HEK293 (cell line): ENCODE results near the gene HDAC2.

Source experiments
- CTCF ChIP-seq: fragments of 450-650 bp; formaldehyde crosslinking; IDR thresholded peaks from 2 replicates; pipeline ENCODE4 v1.5.1; 2016; ENCODE audit warnings: missing biosample characterization, missing genetic modification characterization
- HOXD13 ChIP-seq: sonication (generic); formaldehyde crosslinking; IDR thresholded peaks from 2 replicates; pipeline ENCODE4 v1.8.0; 2022; ENCODE audit warnings: missing genetic modification reagents, borderline replicate concordance
- INSM2 ChIP-seq: fragments of 450-650 bp; formaldehyde crosslinking; IDR thresholded peaks from 2 replicates; pipeline ENCODE4 v1.5.1; 2016; ENCODE audit warnings: missing biosample characterization, missing genetic modification characterization
- KLF1 ChIP-seq: fragments of 450-650 bp; formaldehyde crosslinking; IDR thresholded peaks from 2 replicates; pipeline ENCODE4 v1.5.1; 2016; ENCODE audit warnings: missing biosample characterization, missing genetic modification characterization
- OSR2 ChIP-seq: fragments of 450-650 bp; formaldehyde crosslinking; IDR thresholded peaks from 2 replicates; pipeline ENCODE4 v1.5.1; 2016; ENCODE audit warnings: missing biosample characterization, missing genetic modification characterization
- ZBTB20 ChIP-seq: fragments of 450-650 bp; formaldehyde crosslinking; IDR thresholded peaks from 2 replicates; pipeline ENCODE4 v1.5.1; 2016; ENCODE audit warnings: missing biosample characterization, missing genetic modification characterization
- ZFP3 ChIP-seq: fragments of 450-650 bp; formaldehyde crosslinking; IDR thresholded peaks from 2 replicates; pipeline ENCODE4 v1.5.1; 2016; ENCODE audit warnings: low read depth, missing biosample characterization, missing genetic modification characterization
- ZNF112 ChIP-seq: fragments of 450-650 bp; formaldehyde crosslinking; IDR thresholded peaks from 2 replicates; pipeline ENCODE4 v1.5.0; 2017; ENCODE audit warnings: missing biosample characterization, missing genetic modification characterization
- ZNF362 ChIP-seq: fragments of 450-650 bp; formaldehyde crosslinking; IDR thresholded peaks from 2 replicates; pipeline ENCODE4 v1.5.1; 2016; ENCODE audit warnings: missing biosample characterization, missing genetic modification characterization
- ZNF366 ChIP-seq: fragments of 450-650 bp; formaldehyde crosslinking; conservative IDR thresholded peaks from 2 replicates; pipeline ENCODE4 v1.5.1; 2016; ENCODE audit warnings: missing biosample characterization, missing genetic modification characterization
- ZNF391 ChIP-seq: fragments of 450-650 bp; formaldehyde crosslinking; IDR thresholded peaks from 2 replicates; pipeline ENCODE4 v1.5.1; 2016; ENCODE audit warnings: low read depth, missing biosample characterization, missing genetic modification characterization, borderline replicate concordance
- ZNF488 ChIP-seq: fragments of 450-650 bp; formaldehyde crosslinking; IDR thresholded peaks from 2 replicates; pipeline ENCODE4 v1.5.1; 2016; ENCODE audit warnings: missing biosample characterization, missing genetic modification characterization
- ZNF596 ChIP-seq: fragments of 450-650 bp; IDR thresholded peaks from 2 replicates; pipeline ENCODE4 v1.5.0; 2018; ENCODE audit warnings: missing biosample characterization, mild to moderate bottlenecking, missing genetic modification characterization, moderate library complexity
- ZNF692 ChIP-seq: fragments of 450-650 bp; formaldehyde crosslinking; IDR thresholded peaks from 2 replicates; pipeline ENCODE4 v1.5.1; 2016; ENCODE audit warnings: missing biosample characterization, missing genetic modification characterization
- TF ChIP-seq, protein P1 (sequence below): fragments of 450-650 bp; formaldehyde crosslinking; IDR thresholded peaks from 2 replicates; pipeline ENCODE4 v1.5.1; 2017; ENCODE audit warnings: missing biosample characterization, missing genetic modification characterization
- TF ChIP-seq, protein P2 (sequence below): fragments of 450-650 bp; formaldehyde crosslinking; IDR thresholded peaks from 2 replicates; pipeline ENCODE4 v1.5.1; 2016; ENCODE audit warnings: missing biosample characterization, missing genetic modification characterization
- TF ChIP-seq, protein P3 (sequence below): fragments of 450-650 bp; formaldehyde crosslinking; IDR thresholded peaks from 2 replicates; pipeline ENCODE4 v1.5.1; 2016; ENCODE audit warnings: missing biosample characterization, missing genetic modification characterization, low read depth
- TF ChIP-seq, protein P4 (sequence below): fragments of 450-650 bp; formaldehyde crosslinking; IDR thresholded peaks from 2 replicates; pipeline ENCODE4 v1.5.1; 2016; ENCODE audit warnings: missing biosample characterization, missing genetic modification characterization
- TF ChIP-seq, protein P5 (sequence below): fragments of 450-650 bp; formaldehyde crosslinking; IDR thresholded peaks from 2 replicates; pipeline ENCODE4 v1.5.1; 2016; ENCODE audit warnings: missing biosample characterization, missing genetic modification characterization

The HDAC2 gene

DNA sequence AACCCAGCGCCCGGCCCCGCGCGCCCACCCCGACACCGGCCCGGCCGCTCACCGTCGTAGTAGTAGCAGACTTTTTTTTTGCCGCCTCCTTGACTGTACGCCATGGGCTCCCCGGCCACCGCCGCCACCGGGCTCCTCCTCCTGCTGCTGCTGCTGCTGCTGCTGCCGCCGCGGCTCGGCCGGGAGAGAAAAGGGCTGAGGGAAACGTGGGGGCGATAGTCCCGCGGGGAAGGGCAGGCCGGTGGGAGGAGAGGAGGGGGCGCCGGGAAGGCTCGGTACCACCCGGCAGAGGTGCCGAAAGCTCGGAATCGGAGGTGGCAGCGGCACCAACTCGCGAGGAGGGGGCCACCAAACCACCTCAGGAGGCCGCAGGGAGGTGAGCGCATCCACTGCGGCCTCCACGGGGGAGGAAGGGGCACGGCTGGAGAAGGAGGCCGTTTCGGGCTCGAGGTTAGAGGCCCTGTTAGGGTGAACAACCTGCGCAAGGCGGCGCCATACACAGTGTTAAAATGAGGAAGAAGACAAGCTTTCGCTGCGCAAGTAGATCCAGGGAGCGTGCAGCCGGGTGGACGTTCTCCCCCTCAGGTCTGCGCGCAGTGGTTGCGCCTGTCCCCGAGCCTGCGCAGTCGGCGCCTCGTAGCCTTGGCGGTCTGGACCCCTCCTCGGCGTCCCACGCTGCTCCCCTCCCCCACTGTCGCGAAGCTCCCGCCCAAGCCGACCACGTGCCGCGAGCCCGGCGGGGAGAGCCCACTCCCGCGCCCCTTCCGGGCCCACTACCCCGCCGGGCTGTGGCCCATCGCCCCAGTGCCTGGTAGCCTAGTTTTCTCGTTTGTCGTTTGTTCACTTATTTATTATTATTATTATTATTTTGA, at the start of gene HDAC2 (continued):
- TF ChIP-seq, protein P1, sequence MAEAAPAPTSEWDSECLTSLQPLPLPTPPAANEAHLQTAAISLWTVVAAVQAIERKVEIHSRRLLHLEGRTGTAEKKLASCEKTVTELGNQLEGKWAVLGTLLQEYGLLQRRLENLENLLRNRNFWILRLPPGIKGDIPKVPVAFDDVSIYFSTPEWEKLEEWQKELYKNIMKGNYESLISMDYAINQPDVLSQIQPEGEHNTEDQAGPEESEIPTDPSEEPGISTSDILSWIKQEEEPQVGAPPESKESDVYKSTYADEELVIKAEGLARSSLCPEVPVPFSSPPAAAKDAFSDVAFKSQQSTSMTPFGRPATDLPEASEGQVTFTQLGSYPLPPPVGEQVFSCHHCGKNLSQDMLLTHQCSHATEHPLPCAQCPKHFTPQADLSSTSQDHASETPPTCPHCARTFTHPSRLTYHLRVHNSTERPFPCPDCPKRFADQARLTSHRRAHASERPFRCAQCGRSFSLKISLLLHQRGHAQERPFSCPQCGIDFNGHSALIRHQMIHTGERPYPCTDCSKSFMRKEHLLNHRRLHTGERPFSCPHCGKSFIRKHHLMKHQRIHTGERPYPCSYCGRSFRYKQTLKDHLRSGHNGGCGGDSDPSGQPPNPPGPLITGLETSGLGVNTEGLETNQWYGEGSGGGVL (tag by site-specific recombination), result peak; percentile 55
- TF ChIP-seq ZBTB20 (tag by site-specific recombination) (peak; percentile 43; the same call in 1 of the 2 replicates), HOXD13 (CRISPR knock-in tag) (no peak; the same call in none of the 2 replicates), OSR2 (peak; percentile 59; the same call in 1 of the 2 replicates), ZNF692 (tag by site-specific recombination) (peak; percentile 98), ZNF488 (tag by site-specific recombination) (no peak), CTCF (peak; percentile 82), ZNF391 (tag by site-specific recombination) (peak; percentile 52; the same call in 1 of the 2 replicates), ZFP3 (tag by site-specific recombination) (no peak), ZNF596 (tag by site-specific recombination) (no peak), ZNF362 (tag by site-specific recombination) (no peak), ZNF112 (no peak), KLF1 (tag by site-specific recombination) (peak; percentile 77), ZNF366 (tag by site-specific recombination) (peak; percentile 53), INSM2 (tag by site-specific recombination) (peak; percentile 10; the same call in 1 of the 2 replicates)
- TF ChIP-seq, protein P2, sequence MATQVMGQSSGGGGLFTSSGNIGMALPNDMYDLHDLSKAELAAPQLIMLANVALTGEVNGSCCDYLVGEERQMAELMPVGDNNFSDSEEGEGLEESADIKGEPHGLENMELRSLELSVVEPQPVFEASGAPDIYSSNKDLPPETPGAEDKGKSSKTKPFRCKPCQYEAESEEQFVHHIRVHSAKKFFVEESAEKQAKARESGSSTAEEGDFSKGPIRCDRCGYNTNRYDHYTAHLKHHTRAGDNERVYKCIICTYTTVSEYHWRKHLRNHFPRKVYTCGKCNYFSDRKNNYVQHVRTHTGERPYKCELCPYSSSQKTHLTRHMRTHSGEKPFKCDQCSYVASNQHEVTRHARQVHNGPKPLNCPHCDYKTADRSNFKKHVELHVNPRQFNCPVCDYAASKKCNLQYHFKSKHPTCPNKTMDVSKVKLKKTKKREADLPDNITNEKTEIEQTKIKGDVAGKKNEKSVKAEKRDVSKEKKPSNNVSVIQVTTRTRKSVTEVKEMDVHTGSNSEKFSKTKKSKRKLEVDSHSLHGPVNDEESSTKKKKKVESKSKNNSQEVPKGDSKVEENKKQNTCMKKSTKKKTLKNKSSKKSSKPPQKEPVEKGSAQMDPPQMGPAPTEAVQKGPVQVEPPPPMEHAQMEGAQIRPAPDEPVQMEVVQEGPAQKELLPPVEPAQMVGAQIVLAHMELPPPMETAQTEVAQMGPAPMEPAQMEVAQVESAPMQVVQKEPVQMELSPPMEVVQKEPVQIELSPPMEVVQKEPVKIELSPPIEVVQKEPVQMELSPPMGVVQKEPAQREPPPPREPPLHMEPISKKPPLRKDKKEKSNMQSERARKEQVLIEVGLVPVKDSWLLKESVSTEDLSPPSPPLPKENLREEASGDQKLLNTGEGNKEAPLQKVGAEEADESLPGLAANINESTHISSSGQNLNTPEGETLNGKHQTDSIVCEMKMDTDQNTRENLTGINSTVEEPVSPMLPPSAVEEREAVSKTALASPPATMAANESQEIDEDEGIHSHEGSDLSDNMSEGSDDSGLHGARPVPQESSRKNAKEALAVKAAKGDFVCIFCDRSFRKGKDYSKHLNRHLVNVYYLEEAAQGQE (tag by site-specific recombination), result peak; percentile 56; the same call in 1 of the 2 replicates
- TF ChIP-seq, protein P3, sequence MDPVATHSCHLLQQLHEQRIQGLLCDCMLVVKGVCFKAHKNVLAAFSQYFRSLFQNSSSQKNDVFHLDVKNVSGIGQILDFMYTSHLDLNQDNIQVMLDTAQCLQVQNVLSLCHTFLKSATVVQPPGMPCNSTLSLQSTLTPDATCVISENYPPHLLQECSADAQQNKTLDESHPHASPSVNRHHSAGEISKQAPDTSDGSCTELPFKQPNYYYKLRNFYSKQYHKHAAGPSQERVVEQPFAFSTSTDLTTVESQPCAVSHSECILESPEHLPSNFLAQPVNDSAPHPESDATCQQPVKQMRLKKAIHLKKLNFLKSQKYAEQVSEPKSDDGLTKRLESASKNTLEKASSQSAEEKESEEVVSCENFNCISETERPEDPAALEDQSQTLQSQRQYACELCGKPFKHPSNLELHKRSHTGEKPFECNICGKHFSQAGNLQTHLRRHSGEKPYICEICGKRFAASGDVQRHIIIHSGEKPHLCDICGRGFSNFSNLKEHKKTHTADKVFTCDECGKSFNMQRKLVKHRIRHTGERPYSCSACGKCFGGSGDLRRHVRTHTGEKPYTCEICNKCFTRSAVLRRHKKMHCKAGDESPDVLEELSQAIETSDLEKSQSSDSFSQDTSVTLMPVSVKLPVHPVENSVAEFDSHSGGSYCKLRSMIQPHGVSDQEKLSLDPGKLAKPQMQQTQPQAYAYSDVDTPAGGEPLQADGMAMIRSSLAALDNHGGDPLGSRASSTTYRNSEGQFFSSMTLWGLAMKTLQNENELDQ (tag by site-specific recombination), result no peak
- TF ChIP-seq, protein P4, sequence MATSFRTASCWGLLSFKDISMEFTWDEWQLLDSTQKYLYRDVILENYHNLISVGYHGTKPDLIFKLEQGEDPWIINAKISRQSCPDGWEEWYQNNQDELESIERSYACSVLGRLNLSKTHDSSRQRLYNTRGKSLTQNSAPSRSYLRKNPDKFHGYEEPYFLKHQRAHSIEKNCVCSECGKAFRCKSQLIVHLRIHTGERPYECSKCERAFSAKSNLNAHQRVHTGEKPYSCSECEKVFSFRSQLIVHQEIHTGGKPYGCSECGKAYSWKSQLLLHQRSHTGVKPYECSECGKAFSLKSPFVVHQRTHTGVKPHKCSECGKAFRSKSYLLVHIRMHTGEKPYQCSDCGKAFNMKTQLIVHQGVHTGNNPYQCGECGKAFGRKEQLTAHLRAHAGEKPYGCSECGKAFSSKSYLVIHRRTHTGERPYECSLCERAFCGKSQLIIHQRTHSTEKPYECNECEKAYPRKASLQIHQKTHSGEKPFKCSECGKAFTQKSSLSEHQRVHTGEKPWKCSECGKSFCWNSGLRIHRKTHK (tag by site-specific recombination), result no peak
- TF ChIP-seq, protein P5, sequence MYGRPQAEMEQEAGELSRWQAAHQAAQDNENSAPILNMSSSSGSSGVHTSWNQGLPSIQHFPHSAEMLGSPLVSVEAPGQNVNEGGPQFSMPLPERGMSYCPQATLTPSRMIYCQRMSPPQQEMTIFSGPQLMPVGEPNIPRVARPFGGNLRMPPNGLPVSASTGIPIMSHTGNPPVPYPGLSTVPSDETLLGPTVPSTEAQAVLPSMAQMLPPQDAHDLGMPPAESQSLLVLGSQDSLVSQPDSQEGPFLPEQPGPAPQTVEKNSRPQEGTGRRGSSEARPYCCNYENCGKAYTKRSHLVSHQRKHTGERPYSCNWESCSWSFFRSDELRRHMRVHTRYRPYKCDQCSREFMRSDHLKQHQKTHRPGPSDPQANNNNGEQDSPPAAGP (tag by site-specific recombination), result peak; percentile 77; the same call in 1 of the 2 replicates
